ENCODE measurements around the gene DIABLO.
"Not testable (repeated sequence)": the region's sequence is repeated elsewhere in the genome, so short reads cannot be mapped to it uniquely, and the experiment has no call there.

DNA sequence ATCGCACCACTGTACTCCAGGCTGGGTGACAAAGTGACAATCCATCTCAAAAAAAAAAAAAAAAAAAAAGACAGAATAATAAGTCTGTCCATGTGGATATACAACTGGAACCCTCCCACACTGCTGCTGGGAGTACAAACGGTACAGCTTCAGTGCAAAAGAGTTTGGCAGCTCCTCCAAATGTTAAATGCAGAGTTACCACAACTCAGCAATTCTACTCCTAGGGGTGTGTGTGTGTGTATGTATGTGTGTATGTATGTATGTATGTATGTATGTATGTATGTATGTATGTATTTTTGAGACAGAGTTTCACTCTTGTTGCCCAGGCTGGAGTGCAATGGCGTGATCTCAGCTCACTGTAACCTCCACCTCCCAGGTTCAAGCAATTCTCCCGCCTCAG, 33.1 kb upstream of the DIABLO start:
- TF ChIP-seq, protein P1, sequence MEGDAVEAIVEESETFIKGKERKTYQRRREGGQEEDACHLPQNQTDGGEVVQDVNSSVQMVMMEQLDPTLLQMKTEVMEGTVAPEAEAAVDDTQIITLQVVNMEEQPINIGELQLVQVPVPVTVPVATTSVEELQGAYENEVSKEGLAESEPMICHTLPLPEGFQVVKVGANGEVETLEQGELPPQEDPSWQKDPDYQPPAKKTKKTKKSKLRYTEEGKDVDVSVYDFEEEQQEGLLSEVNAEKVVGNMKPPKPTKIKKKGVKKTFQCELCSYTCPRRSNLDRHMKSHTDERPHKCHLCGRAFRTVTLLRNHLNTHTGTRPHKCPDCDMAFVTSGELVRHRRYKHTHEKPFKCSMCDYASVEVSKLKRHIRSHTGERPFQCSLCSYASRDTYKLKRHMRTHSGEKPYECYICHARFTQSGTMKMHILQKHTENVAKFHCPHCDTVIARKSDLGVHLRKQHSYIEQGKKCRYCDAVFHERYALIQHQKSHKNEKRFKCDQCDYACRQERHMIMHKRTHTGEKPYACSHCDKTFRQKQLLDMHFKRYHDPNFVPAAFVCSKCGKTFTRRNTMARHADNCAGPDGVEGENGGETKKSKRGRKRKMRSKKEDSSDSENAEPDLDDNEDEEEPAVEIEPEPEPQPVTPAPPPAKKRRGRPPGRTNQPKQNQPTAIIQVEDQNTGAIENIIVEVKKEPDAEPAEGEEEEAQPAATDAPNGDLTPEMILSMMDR (IDR thresholded peaks at IDR 0.05): not testable (repeated sequence)
- TF ChIP-seq POLR2AphosphoS5, POLR2A (IDR thresholded peaks at IDR 0.05): not testable (repeated sequence)

Data from prostate gland (tissue), 2 donors.